B cell (primary cell): ENCODE measurements around the gene TTLL6. TPM values are rescaled to one million over a fixed set of nuclear protein-coding genes. Genes with fewer than 3 reads are reported as not detected.

Experiments used
- ATAC-seq: fragments of 200-7000 bp; cut with Tn5 transposase; one replicate; pipeline ENCODE4 v1.10.0; 2021; ENCODE audit warnings: low read depth, mild to moderate bottlenecking, moderate number of reproducible peaks, moderate library complexity
- CTCF ChIA-PET: fragments of 350-600 bp; sonication (Branson Sonifier 250); formaldehyde crosslinking; loops from one replicate; lab custom pipeline; 2021; ENCODE audit warnings: antibody characterized with exemption, inconsistent platforms; lab: Charles Lee
- POLR2A ChIA-PET: fragments of 350-600 bp; sonication (Branson Sonifier 250); formaldehyde crosslinking; loops from one replicate; lab custom pipeline; 2021; ENCODE audit warnings: antibody characterized with exemption; lab: Charles Lee
- DNase-seq: peaks from one replicate; pipeline ENCODE4 v3.0.0; 2013
- H2AFZ ChIP-seq: 2 replicates; pipeline ENCODE4 v1.6.1; 2012; ENCODE audit warnings: mild to moderate bottlenecking, low read depth, low read length; ENCODE audit not compliant: insufficient read depth, poor library complexity, severe bottlenecking
- H3K27ac ChIP-seq, 2 donors: 1 replicate in 1 of 2; 2 replicates in 1 of 2; pipeline ENCODE4 v1.5.1; 2012 to 2013; ENCODE audit warnings: low read length in 2 of 2, mild to moderate bottlenecking in 2 of 2, moderate library complexity in 1 of 2
- H3K27me3 ChIP-seq, 4 experiments: fragments of 200-600 bp in 1 of 4; sonication (generic) in 1 of 4; replicated peaks in 1 of 4; 1 replicate in 2 of 4; 2 replicates in 2 of 4; pipeline versions ENCODE4 v1.6.1 to v1.7.0; 2013 to 2016; ENCODE audit warnings: low read length in 3 of 4, mild to moderate bottlenecking in 2 of 4, mixed read lengths in 1 of 4, moderate library complexity in 1 of 4; ENCODE audit not compliant: insufficient read depth in 4 of 4, control insufficient read depth in 3 of 4; ENCODE audit errors: control extremely low read depth in 1 of 4
- H3K36me3 ChIP-seq, 2 experiments: replicated peaks in 1 of 2; 1 replicate in 1 of 2; 2 replicates in 1 of 2; pipeline versions ENCODE4 v1.6.1 to v1.7.1; 2013; ENCODE audit warnings: low read length in 1 of 2; ENCODE audit not compliant: insufficient read depth in 2 of 2, control insufficient read depth in 1 of 2; ENCODE audit errors: control extremely low read depth in 1 of 2, extremely low read depth in 1 of 2
- H3K4me1 ChIP-seq, 2 donors: fragments of 200-600 bp in 1 of 2; sonication (generic) in 1 of 2; 1 replicate in 1 of 2; 2 replicates in 1 of 2; pipeline versions ENCODE4 v1.5.1 to v1.6.1; 2013 to 2017; ENCODE audit warnings: low read length in 2 of 2; ENCODE audit not compliant: control insufficient read depth in 2 of 2, insufficient read depth in 2 of 2
- H3K4me2 ChIP-seq: replicated peaks from 2 replicates; pipeline ENCODE3; 2012; ENCODE audit warnings: mild to moderate bottlenecking, low read depth, low read length; ENCODE audit not compliant: poor library complexity, severe bottlenecking
- H3K4me3 ChIP-seq, 5 experiments: fragments of 200-600 bp in 1 of 5; sonication (generic) in 1 of 5; 1 replicate in 3 of 5; 2 replicates in 2 of 5; pipeline versions ENCODE4 v1.5.1 to v1.7.0; 2011 to 2016; ENCODE audit warnings: low read length in 4 of 5, mild to moderate bottlenecking in 4 of 5, low read depth in 2 of 5, control low read depth in 1 of 5, moderate library complexity in 1 of 5; ENCODE audit not compliant: insufficient read depth in 1 of 5; ENCODE audit errors: control extremely low read depth in 1 of 5, extremely low read depth in 1 of 5
- H3K79me2 ChIP-seq: fragments of 200-600 bp; sonication (generic); one replicate; pipeline ENCODE4 v1.6.0; 2016; ENCODE audit warnings: low read length; ENCODE audit not compliant: control insufficient read depth, insufficient read depth
- H3K9ac ChIP-seq: fragments of 200-600 bp; sonication (generic); 2 replicates; pipeline ENCODE4 v1.6.1; 2017; ENCODE audit warnings: mild to moderate bottlenecking, low read length, moderate library complexity
- H3K9me3 ChIP-seq, 3 donors: one replicate each; pipeline versions ENCODE4 v1.6.1 to v1.7.1; 2013; ENCODE audit warnings: low read length in 2 of 3; ENCODE audit not compliant: control insufficient read depth in 2 of 3, insufficient read depth in 1 of 3; ENCODE audit errors: control extremely low read depth in 1 of 3
- H4K20me1 ChIP-seq: 2 replicates; pipeline ENCODE4 v1.6.0; 2012; ENCODE audit warnings: mild to moderate bottlenecking, low read length; ENCODE audit not compliant: insufficient read depth, control insufficient read depth, poor library complexity, severe bottlenecking
- H3K27ac Mint-ChIP-seq: one replicate; pipeline ENCODE4 v1.8.0; 2021; ENCODE audit warnings: mixed read lengths
- H3K27me3 Mint-ChIP-seq: one replicate; pipeline ENCODE4 v1.8.0; 2021; ENCODE audit warnings: mixed read lengths
- H3K4me1 Mint-ChIP-seq: one replicate; pipeline ENCODE4 v1.8.0; 2021; ENCODE audit warnings: mixed read lengths
- H3K4me3 Mint-ChIP-seq: one replicate; pipeline ENCODE4 v1.8.0; 2021; ENCODE audit warnings: mixed read lengths
- H3K9me3 Mint-ChIP-seq: one replicate; pipeline ENCODE4 v1.8.0; 2022; ENCODE audit warnings: mixed read lengths; ENCODE audit not compliant: insufficient read depth
- EZH2 ChIP-seq: IDR thresholded peaks from 2 replicates; pipeline ENCODE4 v1.6.1; 2012; ENCODE audit warnings: borderline replicate concordance, low read depth, mild to moderate bottlenecking, moderate library complexity, low read length; ENCODE audit not compliant: insufficient read depth, poor library complexity, severe bottlenecking
- WGBS: methylation state at CpG from one replicate; pipeline ENCODE4 v1.1.5; 2013; ENCODE audit warnings: missing lambda C conversion rate; ENCODE audit not compliant: insufficient coverage; 5-methylcytosine and 5-hydroxymethylcytosine counted together
- intact Hi-C: fragments of 100-400 bp; cut with micrococcal nuclease; formaldehyde crosslinking; loops from one replicate; pipeline ENCODE4 v1.10.0; 2022
- polyA plus RNA-seq: library from polyadenylated mRNA; depleted of rRNA; stranded (reverse); fragments of >200 nt; gene quantifications from 2 replicates; pipeline ENCODE4 v1.2.3, GENCODE V29; 2012
- total RNA-seq, 2 donors: library from RNA; stranded (reverse); fragments of 120-200 nt in 1 of 2; gene quantifications; 1 replicate in 1 of 2; 2 replicates in 1 of 2; pipeline versions ENCODE4 v1.2.3 to v1.2.4, GENCODE V29; 2013 to 2022
- TF ChIP-seq, protein P1 (sequence below): fragments of 200-600 bp; IDR thresholded peaks from one replicate; pipeline ENCODE4 v1.8.0; 2022; ENCODE audit warnings: antibody characterized with exemption, mild to moderate bottlenecking

TTLL6 gene
- total and polyA plus RNA-seq, 2 donors (not counting 1 experiment from before 2014, with no cell fraction given) = not detected

DNA sequence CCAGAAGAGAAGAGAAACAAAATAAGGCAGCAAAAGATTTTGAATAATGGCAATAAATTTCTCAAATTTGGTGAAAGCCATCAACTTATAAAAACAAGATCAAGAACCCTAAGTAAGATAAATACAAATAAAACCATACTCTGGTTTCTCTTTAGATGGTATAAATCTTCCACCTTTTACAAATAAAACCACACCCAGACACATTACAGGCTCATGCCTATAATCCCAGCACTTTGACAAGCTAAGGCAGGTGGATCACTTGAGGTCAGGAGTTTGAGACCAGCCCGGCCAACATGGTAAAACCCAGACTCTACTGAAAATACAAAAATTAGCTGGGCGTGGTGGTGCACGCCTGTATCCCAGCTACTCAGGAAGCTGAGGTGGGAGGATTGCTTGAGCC, 43.8 kb downstream of the TTLL6 start:
- ChIA-PET POLR2A (no interaction called here), CTCF (no interaction called here)
- no peaks in the 10 kb centered on the region for H3K4me1 Mint-ChIP-seq
- 90% methylated on average over 2 of the region's 3 CpGs for WGBS
- intact Hi-C loops = no loop called here
- no peaks in the 10 kb centered on the region for H4K20me1 ChIP-seq
- no peaks in the 10 kb centered on the region for H3K9me3 ChIP-seq
- H3K36me3 ChIP-seq = no peaks in the 10 kb centered on the region
- H2AFZ ChIP-seq = no peak overlapping the region
- no peak for TF ChIP-seq EZH2
- H3K27me3 ChIP-seq = peaks cover 0 to 8% (median 3%) of the 10 kb centered on the region in 4 experiments
- H3K27ac ChIP-seq = no peak overlapping the region
- H3K9ac ChIP-seq = no peak overlapping the region
- H3K79me2 ChIP-seq = no peaks in the 10 kb centered on the region
- H3K4me2 ChIP-seq = no peak overlapping the region
- H3K9me3 Mint-ChIP-seq = peaks cover 3% of the 10 kb centered on the region
- ATAC-seq (no peak), DNase-seq (no peak)
- H3K27me3 Mint-ChIP-seq = peaks cover 35% of the 10 kb centered on the region
- no peak overlapping the region for H3K4me3 ChIP-seq
- H3K27ac Mint-ChIP-seq = no peak overlapping the region
- H3K4me3 Mint-ChIP-seq = no peak overlapping the region
- no peaks in the 10 kb centered on the region for H3K4me1 ChIP-seq

DNA sequence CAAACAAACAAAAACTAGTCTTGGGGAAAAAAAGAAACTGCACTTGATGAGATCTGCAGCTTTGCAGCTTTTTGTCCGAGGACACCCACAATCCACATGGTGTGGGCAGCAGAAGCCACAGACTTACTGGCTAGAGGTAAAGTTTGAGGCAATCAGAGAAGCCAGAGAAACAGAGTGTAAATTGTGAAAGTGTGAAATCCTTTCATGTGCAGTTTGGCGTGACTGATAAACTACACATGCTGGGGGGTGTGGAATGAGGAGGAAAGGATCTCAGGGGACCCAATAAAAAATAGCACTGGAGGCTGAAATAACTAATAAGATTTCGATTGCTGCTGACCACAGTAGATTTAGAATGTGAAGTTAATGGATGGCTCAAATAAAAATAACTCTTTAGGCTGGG, 46.1 kb downstream of the TTLL6 start:
- no peak overlapping the region for H3K4me3 Mint-ChIP-seq
- Histone ChIP-seq H3K4me2 (no peak overlapping the region), H3K79me2 (no peaks in the 10 kb centered on the region), H3K27me3 (peaks cover 0 to 8% (median 3%) of the 10 kb centered on the region in 4 experiments), H3K9me3 (no peaks in the 10 kb centered on the region), H3K27ac (no peak overlapping the region), H3K4me1 (no peaks in the 10 kb centered on the region), H3K9ac (no peak overlapping the region), H2AFZ (no peak overlapping the region), H3K4me3 (no peak overlapping the region), H4K20me1 (no peaks in the 10 kb centered on the region), H3K36me3 (no peaks in the 10 kb centered on the region)
- CTCF ChIA-PET = no interaction called here
- ATAC-seq = no peak
- H3K27me3 Mint-ChIP-seq = peaks cover 40% of the 10 kb centered on the region
- TF ChIP-seq, protein P1, sequence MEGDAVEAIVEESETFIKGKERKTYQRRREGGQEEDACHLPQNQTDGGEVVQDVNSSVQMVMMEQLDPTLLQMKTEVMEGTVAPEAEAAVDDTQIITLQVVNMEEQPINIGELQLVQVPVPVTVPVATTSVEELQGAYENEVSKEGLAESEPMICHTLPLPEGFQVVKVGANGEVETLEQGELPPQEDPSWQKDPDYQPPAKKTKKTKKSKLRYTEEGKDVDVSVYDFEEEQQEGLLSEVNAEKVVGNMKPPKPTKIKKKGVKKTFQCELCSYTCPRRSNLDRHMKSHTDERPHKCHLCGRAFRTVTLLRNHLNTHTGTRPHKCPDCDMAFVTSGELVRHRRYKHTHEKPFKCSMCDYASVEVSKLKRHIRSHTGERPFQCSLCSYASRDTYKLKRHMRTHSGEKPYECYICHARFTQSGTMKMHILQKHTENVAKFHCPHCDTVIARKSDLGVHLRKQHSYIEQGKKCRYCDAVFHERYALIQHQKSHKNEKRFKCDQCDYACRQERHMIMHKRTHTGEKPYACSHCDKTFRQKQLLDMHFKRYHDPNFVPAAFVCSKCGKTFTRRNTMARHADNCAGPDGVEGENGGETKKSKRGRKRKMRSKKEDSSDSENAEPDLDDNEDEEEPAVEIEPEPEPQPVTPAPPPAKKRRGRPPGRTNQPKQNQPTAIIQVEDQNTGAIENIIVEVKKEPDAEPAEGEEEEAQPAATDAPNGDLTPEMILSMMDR = no peak
- no peak for TF ChIP-seq EZH2
- DNase-seq = no peak
- no peak overlapping the region for H3K27ac Mint-ChIP-seq
- POLR2A ChIA-PET = no interaction called here
- peaks cover 3% of the 10 kb centered on the region for H3K9me3 Mint-ChIP-seq
- no peaks in the 10 kb centered on the region for H3K4me1 Mint-ChIP-seq
- WGBS = 3% methylated on average over 3 of the region's 3 CpGs
- intact Hi-C loops = no loop called here
